Right ventricle myocardium superior (tissue), 1 donor: ENCODE results near the gene CDH26. TPM values are rescaled to one million over a fixed set of nuclear protein-coding genes. Genes with fewer than 3 reads are reported as not detected.
A peak's percentile ranks its signal among the peaks of the same experiment; 100 is the strongest.

Experiments used
- ATAC-seq: fragments of 200-7000 bp; cut with Tn5 transposase; one replicate; pipeline ENCODE4 v1.9.1; 2020; ENCODE audit warnings: mild to moderate bottlenecking; ENCODE audit not compliant: poor library complexity
- DNase-seq: peaks from one replicate; pipeline ENCODE4 v3.0.0-alpha.2; 2020
- intact Hi-C: fragments of 100-400 bp; cut with DNase I; formaldehyde crosslinking; loops from one replicate; pipeline ENCODE4 v1.11.2; 2022
- total RNA-seq: library from RNA; stranded (reverse); fragmentation: NEBNext Ultra II Directional; extraction: Animal tissue kit (Norgen Biotek cat#: 25700); gene quantifications from one replicate; pipeline ENCODE4 v1.2.1, GENCODE V29; 2021
- donor health status: DM: no; HTN: yes; CAD: no; lungs with severe emphysema.

The CDH26 gene
- total RNA-seq, 1 donor from 2014 or later: 1.6 TPM

DNA sequence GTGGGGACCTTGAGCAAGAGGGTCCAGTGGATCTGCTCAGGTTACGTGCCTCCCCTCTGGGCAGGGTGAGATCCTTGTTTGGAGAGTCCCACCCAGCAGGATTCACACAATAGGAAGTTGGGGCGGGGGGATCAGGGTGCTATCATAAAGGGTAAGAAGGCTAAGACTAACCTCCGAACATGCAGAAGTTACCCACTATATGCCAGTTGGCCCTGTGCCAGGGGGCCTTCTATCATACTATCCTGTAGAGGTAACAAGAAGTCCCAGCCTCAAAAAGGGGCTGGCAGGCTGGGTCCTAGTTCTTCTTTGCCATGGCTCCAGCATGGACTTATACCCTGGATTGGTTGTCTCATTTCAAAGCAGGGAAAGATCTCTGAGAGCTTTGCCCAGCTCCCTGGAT, 94.1 kb downstream of the CDH26 start:
- intact Hi-C loops: loop anchor here (10.0 kb wide), 2 partner anchors 162 to 212 kb away; no protein-coding TSS in a partner anchor
- ATAC-seq (no peak), DNase-seq (no peak)

DNA sequence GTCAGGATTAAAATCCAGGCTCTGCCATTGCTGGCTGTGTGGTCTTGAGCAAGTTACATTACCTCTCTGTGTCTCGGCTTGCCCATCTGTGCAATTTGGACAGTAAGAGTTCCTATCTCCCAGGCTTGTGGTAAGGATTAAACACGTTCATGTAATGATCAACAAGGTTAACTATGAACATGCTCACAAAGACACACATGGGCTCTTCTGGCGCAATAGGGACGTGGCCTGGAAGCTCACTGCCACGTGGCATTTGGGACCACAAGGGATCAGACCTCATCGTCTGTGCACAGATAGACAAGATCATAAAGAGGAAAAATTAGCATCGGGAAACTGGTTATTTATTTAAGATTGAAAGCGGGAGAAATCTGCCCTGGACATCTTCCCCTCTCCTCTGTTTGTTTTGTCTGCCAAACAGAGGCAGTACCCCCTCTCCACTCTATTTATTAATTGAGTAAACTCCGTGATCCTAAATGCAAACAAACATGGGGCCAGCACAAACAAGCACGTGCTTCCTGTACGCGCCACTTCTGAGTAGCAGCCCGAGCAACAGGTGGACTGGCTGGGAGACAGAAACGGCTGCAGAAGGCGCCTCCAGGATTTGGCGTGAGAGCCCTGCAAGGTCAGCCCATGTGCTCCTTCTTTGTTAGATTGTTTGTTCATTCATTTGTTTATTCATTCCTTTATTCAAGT, 95.0 kb downstream of the CDH26 start:
- ATAC-seq (no peak), DNase-seq (no peak)
- intact Hi-C loops: loop anchor here (10.0 kb wide), 2 partner anchors 162 to 212 kb away; no protein-coding TSS in a partner anchor

DNA sequence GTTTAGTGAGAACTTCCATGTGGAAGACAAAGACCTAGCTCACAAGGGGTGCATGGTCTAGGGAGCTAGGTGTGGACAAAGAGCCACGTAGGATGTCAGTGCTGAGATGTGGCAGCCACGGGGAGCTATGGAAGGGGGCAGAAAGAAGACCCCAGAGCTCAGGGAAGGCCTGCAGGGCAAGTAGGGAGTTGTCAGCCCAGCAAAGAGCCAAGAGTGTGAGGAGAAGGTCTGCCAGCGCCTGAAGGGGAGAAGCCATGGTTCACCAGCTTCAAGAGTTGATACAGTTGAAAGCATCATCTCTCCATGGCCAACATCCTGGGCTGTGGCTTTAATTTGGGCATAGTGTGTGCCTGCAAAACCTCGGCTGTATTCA, 95.6 kb downstream of the CDH26 start:
- ATAC-seq (no peak), DNase-seq (no peak)
- intact Hi-C loops: loop anchor here (10.0 kb wide), 2 partner anchors 161 to 211 kb away; no protein-coding TSS in a partner anchor

DNA sequence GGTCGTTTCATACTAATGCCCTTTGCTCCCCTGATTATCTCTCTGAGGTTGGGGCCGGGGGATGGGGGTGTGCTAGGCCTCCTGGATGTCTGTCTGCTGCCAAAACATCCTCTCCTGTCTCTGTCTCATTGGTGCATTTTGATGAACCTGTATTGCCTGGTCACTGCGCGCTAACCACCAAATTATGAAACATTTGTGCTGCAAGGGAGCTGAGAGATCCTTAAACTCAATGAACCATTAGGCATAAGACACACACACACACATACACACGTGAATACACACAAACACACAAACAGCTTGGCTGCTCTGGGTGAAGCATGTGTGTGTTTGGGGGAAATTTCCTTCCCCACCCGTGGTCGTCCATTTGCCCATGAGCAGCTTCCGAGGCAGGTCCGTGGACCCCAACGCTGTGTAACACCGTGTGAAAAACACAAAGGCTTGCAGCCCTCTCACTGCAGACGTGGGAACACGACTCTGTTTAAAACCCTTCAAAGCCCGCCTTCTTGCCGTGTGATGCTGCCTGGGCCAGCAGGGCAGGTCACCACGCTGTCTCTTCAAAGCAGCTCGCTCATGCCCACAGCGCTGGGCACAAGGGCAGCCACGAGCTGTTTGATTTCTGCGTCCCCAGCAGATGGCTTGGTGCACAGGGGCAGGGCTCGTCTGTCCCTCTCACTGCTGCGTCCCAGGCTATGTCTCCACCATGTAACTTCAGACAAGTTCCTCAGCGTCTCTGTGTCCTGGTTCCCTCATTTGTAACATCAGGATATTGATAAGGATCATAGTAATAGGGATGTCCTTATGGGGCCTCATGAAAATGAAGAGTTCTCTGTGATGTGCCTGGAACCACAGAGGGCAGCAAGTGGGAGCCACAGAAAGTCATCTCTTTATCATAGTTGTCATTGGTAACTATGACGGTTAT, 96.8 kb downstream of the CDH26 start:
- DNase-seq (no peak), ATAC-seq (peak; percentile 3)
- intact Hi-C loops: loop anchor here (10.0 kb wide), 2 partner anchors 160 to 210 kb away; no protein-coding TSS in a partner anchor

DNA sequence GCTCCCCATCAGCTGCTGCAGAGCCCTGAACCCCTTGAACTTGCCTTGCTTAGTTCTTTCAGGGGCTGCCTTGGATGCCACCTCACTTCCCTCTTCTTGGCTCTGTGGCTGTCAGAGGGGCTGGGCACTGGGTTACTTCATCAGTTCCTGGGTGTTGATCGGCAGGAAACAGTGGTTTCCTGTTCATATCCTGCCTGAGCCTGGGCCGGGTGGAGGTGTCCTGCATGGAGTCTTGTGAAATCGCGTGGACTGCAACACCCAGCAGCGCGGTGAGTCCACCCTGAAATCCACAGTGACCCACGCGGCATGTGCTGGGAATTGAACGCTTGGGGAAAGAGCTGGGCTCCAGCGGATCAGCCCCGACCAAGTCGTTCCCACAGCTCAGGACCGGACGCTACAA, 97.5 kb downstream of the CDH26 start:
- peak; percentile 54 for ATAC-seq
- peak; percentile 82 for DNase-seq
- intact Hi-C loops: loop anchor here (10.0 kb wide), 2 partner anchors 159 to 209 kb away; no protein-coding TSS in a partner anchor

- intact Hi-C loops: loop anchor here (10.0 kb wide), 2 partner anchors 158 to 208 kb away; no protein-coding TSS in a partner anchor
- DNase-seq (no peak), ATAC-seq (no peak)
Measured at GRCh38 chr20:60056407-60057122, 98.3 kb downstream of the CDH26 start.

- intact Hi-C loops: loop anchor here (10.0 kb wide), 2 partner anchors 158 to 208 kb away; no protein-coding TSS in a partner anchor
- ATAC-seq (peak; percentile 62), DNase-seq (peak; percentile 70)
Measured at GRCh38 chr20:60057123-60057865, 99.1 kb downstream of the CDH26 start.

DNA sequence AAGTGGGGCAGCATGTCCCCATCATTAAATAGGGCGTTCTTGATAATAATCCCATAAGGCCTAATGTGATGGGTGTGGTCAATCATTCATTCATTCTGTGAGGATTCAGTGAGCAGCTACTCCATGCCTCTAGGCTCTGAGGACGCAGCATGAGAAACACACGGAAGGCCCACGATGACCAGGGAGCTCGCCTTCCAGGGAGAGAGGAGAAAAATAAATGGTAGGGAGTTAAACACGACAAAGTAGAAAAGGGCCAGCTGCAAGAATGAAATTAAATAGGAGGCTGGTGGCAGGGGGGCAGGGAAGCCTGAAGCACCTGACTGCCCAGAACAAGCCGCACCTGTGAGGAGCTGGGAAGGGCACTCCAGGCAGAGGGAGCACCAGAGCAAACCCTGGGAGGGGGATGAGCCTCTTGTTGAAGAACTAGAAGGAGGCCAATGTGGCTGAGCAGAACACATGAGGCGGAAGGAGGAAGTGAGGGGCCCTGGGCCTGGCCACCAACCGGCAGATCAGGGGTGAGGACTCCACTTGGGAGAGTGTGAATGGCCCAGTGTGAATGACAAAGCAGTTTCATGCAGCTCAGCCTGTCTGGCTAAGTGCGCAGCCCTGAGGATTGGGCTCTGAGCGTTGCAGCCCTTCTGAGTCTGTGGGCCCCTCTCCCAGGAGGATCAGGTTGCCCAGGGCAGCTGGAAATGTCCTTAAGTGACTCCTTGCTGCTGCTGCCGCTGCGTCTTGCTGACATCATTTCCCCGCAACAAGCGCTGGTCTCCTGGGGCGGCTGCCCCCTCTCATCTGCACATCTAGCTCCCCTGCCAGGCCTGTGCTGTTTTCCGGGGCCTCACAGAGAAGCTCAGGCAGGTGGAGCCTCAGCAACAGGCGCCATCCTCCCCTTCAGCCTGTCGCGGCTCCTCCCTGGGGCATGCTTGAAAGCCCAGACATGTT, 99.9 kb downstream of the CDH26 start:
- DNase-seq: peak; percentile 72
- intact Hi-C loops: loop anchor here (10.0 kb wide), 2 partner anchors 157 to 207 kb away; no protein-coding TSS in a partner anchor
- peak; percentile 44 for ATAC-seq

GRCh38 chr20:60058879-60059278, 100.7 kb downstream of the CDH26 start:
- DNase-seq (no peak), ATAC-seq (no peak)
- intact Hi-C loops: loop anchor here (10.0 kb wide), 2 partner anchors 156 to 206 kb away; no protein-coding TSS in a partner anchor

- ATAC-seq (no peak), DNase-seq (no peak)
- intact Hi-C loops: no loop called here
Measured at GRCh38 chr20:60060006-60060557, 101.9 kb downstream of the CDH26 start.

- DNase-seq: no peak
- ATAC-seq: peak; percentile 33
- intact Hi-C loops: no loop called here
Measured at GRCh38 chr20:60060593-60060992, 102.4 kb downstream of the CDH26 start.

DNA sequence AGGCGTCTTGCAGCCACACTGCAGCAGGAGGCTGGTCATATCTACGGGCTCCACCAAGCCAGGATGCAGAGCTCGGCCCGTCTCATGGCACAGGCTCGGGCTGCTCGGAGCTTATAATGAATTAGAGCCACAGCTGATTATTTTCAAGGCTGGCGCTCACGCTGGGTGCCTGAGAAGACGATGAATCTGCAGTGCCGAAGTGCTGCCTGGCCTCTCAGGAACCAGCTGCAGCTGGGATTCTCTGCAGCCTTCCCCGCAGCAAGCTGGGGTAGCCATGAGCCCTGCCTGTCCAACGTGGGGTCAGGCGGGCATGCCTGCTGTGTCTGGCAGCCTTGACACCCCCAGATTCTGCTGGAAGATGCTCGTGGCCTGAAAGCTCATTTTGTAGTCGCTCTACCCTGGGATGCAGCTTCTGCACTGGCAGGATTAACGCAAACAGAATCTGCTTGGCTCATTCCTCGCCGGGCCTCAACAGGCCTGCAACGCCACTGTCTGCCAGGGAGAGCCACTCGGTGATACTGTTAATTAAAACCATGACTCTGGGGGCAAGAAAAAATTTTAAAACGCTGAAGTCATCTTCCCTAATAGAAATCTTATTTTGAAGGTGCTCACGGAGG, 104.3 kb downstream of the CDH26 start:
- DNase-seq (no peak), ATAC-seq (no peak)
- intact Hi-C loops: no loop called here

- intact Hi-C loops: no loop called here
Measured at GRCh38 chr20:60063048-60063451, 104.8 kb downstream of the CDH26 start.

GRCh38 chr20:60063739-60064380, 105.6 kb downstream of the CDH26 start:
- intact Hi-C loops: no loop called here
- ATAC-seq (no peak), DNase-seq (no peak)

More at GRCh38 chr20:60063048-60063451, 104.8 kb downstream of the CDH26 start:
- DNase-seq: no peak
- peak; percentile 28 for ATAC-seq
